Adrenal gland (tissue), 12 donors: ENCODE results near the gene LHFPL6. TPM values are rescaled to one million over a fixed set of nuclear protein-coding genes. Genes with fewer than 3 reads are reported as not detected.

Experiments
- DNase-seq, 7 donors: peaks; one replicate each; pipeline ENCODE4 v3.0.0-alpha.2; 2019 to 2020
- H3K27ac ChIP-seq, 5 donors: fragments of 200-600 bp; sonication (generic) in 4 of 5; 1 replicate in 3 of 5; 2 replicates in 2 of 5; pipeline versions ENCODE4 v1.5.1 to v1.8.0; 2016 to 2020; ENCODE audit warnings: mild to moderate bottlenecking in 1 of 5
- H3K27me3 ChIP-seq: fragments of 200-600 bp; 2 replicates; pipeline ENCODE4 v1.8.0; 2021
- H3K36me3 ChIP-seq, 2 donors: fragments of 200-600 bp; replicated peaks in 1 of 2; 1 replicate in 1 of 2; 2 replicates in 1 of 2; pipeline versions ENCODE4 v1.5.1 to v1.8.0; 2018 to 2022
- H3K4me1 ChIP-seq, 2 donors: fragments of 200-600 bp; replicated peaks in 1 of 2; 1 replicate in 1 of 2; 2 replicates in 1 of 2; pipeline versions ENCODE4 v1.5.1 to v1.8.0; 2018 to 2021
- H3K4me3 ChIP-seq, 4 donors: fragments of 200-600 bp; sonication (generic) in 3 of 4; one replicate each; pipeline ENCODE4 v1.5.1; 2016 to 2018
- H3K9me3 ChIP-seq, 3 donors: fragments of 200-600 bp; sonication (generic) in 1 of 3; replicated peaks in 1 of 3; 1 replicate in 2 of 3; 2 replicates in 1 of 3; pipeline versions ENCODE4 v1.5.1 to v1.8.0; 2016 to 2021
- CTCF ChIP-seq, 6 experiments: fragments of 450-650 bp in 4 of 6; fragments of 200-600 bp in 2 of 6; sonication (generic) in 1 of 6; IDR thresholded peaks; 1 replicate in 5 of 6; 2 replicates in 1 of 6; pipeline versions ENCODE4 v1.5.1 to v1.8.0; 2016 to 2021; ENCODE audit warnings: antibody characterized with exemption in 6 of 6, mild to moderate bottlenecking in 2 of 6, moderate library complexity in 1 of 6
- POLR2A ChIP-seq, 2 donors: fragments of 450-650 bp; IDR thresholded peaks; one replicate each; pipeline ENCODE4 v1.6.1; 2017; ENCODE audit warnings: antibody characterized with exemption in 2 of 2, mild to moderate bottlenecking in 2 of 2, moderate library complexity in 1 of 2
- WGBS, 4 donors: extraction: QIAGEN DNeasy Blood & Tissue Kit in 2 of 4; methylation state at CpG; one replicate each; pipeline versions ENCODE4 v1.1.5 to v1.1.7; 2013 to 2017; 5-methylcytosine and 5-hydroxymethylcytosine counted together
- intact Hi-C, 2 donors: fragments of 100-400 bp; cut with DNase I; formaldehyde crosslinking; loops; one replicate each; pipeline versions ENCODE4 v1.14.1 to v1.15.0; 2022 to 2023
- polyA plus RNA-seq, 3 donors: library from polyadenylated mRNA; stranded (reverse); fragments of 200-250 nt in 2 of 3; fragments of 350-450 nt in 1 of 3; fragmentation: Illumina TruSeq in 1 of 3; extraction: RNeasy Lipid Tissue Mini Kit (QIAGEN cat#74804) in 1 of 3; gene quantifications; one replicate each; pipeline ENCODE4 v1.2.3, GENCODE V29; 2013 to 2014
- total RNA-seq, 9 donors: library from RNA; depleted of rRNA in 4 of 9; stranded (reverse); fragments of >200 nt in 4 of 9; fragments of 120-200 nt in 1 of 9; fragmentation: NEBNext Ultra II Directional in 1 of 9; extraction: Animal tissue kit (Norgen Biotek cat#: 25700) in 1 of 9; gene quantifications; one replicate each; pipeline versions ENCODE4 v1.1.0 to v1.2.4, GENCODE V29; 2013 to 2023
- donor health status: healthy with polysubstance abuse.
- donor health status: Bipolar disorder and iron deficiency.
- donor health status: DM: yes; HTN: yes; CAD: no.
- donor health status: DM: no; HTN: no; CAD: no.
- donor health status: DM: no; HTN: no; CAD: no.
- donor health status: DM: yes; HTN: yes; CAD: no.

LHFPL6 gene
- total and polyA plus RNA-seq, 12 donors: 28.9 to 113 (median 46.6) TPM

GRCh38 chr13:39528661-39528980 is 74.4 kb downstream of the LHFPL6 start:
- TF ChIP-seq CTCF (IDR thresholded peaks at IDR 0.05) (no peak), POLR2A (IDR thresholded peaks at IDR 0.05) (no peak)
- H3K4me3 ChIP-seq: no peak overlapping the region
- peaks cover 11 to 35% of the 10 kb centered on the region in 2 donors for H3K4me1 ChIP-seq
- no peaks in the 10 kb centered on the region for H3K9me3 ChIP-seq
- H3K36me3 ChIP-seq: no peaks in the 10 kb centered on the region
- WGBS, 4 donors: 53 to 66% (median 58%) methylated on average over 3 of the region's 3 CpGs
- intact Hi-C loops: no loop called here
- H3K27ac ChIP-seq: no peak overlapping the region
- H3K27me3 ChIP-seq: no peaks in the 10 kb centered on the region
- DNase-seq: no peak

- Histone ChIP-seq H3K27ac (no peak overlapping the region), H3K27me3 (no peaks in the 10 kb centered on the region), H3K4me3 (no peak overlapping the region), H3K4me1 (peaks cover 11 to 35% of the 10 kb centered on the region in 2 donors), H3K9me3 (no peaks in the 10 kb centered on the region), H3K36me3 (no peaks in the 10 kb centered on the region)
- intact Hi-C loops: no loop called here
- WGBS, 4 donors: 26 to 51% (median 43%) methylated on average over 5 of the region's 5 CpGs
- TF ChIP-seq CTCF (IDR thresholded peaks at IDR 0.05) (no peak), POLR2A (IDR thresholded peaks at IDR 0.05) (no peak)
- DNase-seq: peak; percentile 27 to 63 (median 55)
These were observed 74.9 kb downstream of the LHFPL6 start for GRCh38 chr13:39527961-39528660.

- H3K27me3 ChIP-seq: no peaks in the 10 kb centered on the region
- no peaks in the 10 kb centered on the region for H3K9me3 ChIP-seq
- no peak overlapping the region for H3K27ac ChIP-seq
- H3K4me1 ChIP-seq: peaks cover 11 to 35% of the 10 kb centered on the region in 2 donors
- no peak for DNase-seq
- 83 to 92% (median 84%) methylated on average over 3 of the region's 3 CpGs for WGBS, 4 donors
- H3K36me3 ChIP-seq: no peaks in the 10 kb centered on the region
- intact Hi-C loops: no loop called here
- no peak for TF ChIP-seq POLR2A (IDR thresholded peaks at IDR 0.05)
- no peak for TF ChIP-seq CTCF (IDR thresholded peaks at IDR 0.05)
- H3K4me3 ChIP-seq: no peak overlapping the region
These were observed 75.7 kb downstream of the LHFPL6 start for GRCh38 chr13:39527301-39527700.

GRCh38 chr13:39526499-39526898 is 76.5 kb downstream of the LHFPL6 start:
- no peak for DNase-seq
- H3K4me1 ChIP-seq: peaks cover 11 to 31% of the 10 kb centered on the region in 2 donors
- 90 to 95% (median 93%) methylated on average over 8 of the region's 8 CpGs for WGBS, 4 donors
- no peaks in the 10 kb centered on the region for H3K9me3 ChIP-seq
- no peak overlapping the region for H3K4me3 ChIP-seq
- H3K27me3 ChIP-seq: no peaks in the 10 kb centered on the region
- TF ChIP-seq CTCF (IDR thresholded peaks at IDR 0.05) (no peak), POLR2A (IDR thresholded peaks at IDR 0.05) (no peak)
- no peaks in the 10 kb centered on the region for H3K36me3 ChIP-seq
- intact Hi-C loops: no loop called here
- H3K27ac ChIP-seq: no peak overlapping the region
